Hematopoietic multipotent progenitor cell treated with erythropoietin and hydrocortisone succinate and interleukin-3 and kit ligand, for 17 days (in vitro differentiated cells): ENCODE results near the gene BRPF3.

ENCODE experiments used
- DNase-seq: peaks from one replicate; pipeline ENCODE4 v3.0.0-alpha.2; 2015; ENCODE audit warnings: low spot score

BRPF3 gene

GRCh38 chr6:36232172-36232571, 35.6 kb downstream of the BRPF3 start:
- no peak for DNase-seq

GRCh38 chr6:36235309-36235708, 38.8 kb downstream of the BRPF3 start:
- DNase-seq = peak; percentile 60

GRCh38 chr6:36235862-36236261, 39.3 kb downstream of the BRPF3 start:
- DNase-seq = no peak

- no peak for DNase-seq
Observed at GRCh38 chr6:36239774-36240173, 43.2 kb downstream of the BRPF3 start.

GRCh38 chr6:36241728-36242127, 45.2 kb downstream of the BRPF3 start:
- no peak for DNase-seq

- no peak for DNase-seq
Observed at GRCh38 chr6:36242161-36242560, 45.6 kb downstream of the BRPF3 start.

GRCh38 chr6:36242626-36243025, 46.1 kb downstream of the BRPF3 start:
- no peak for DNase-seq

GRCh38 chr6:36243562-36244212, 47.1 kb downstream of the BRPF3 start:
- no peak for DNase-seq

GRCh38 chr6:36244641-36245280, 48.2 kb downstream of the BRPF3 start:
- no peak for DNase-seq

- DNase-seq = peak; percentile 27
Observed at GRCh38 chr6:36245572-36246061, 49.1 kb downstream of the BRPF3 start.

- DNase-seq = no peak
Observed at GRCh38 chr6:36246506-36247268, 50.1 kb downstream of the BRPF3 start.

GRCh38 chr6:36247693-36248092, 51.1 kb downstream of the BRPF3 start:
- no peak for DNase-seq

- no peak for DNase-seq
Observed at GRCh38 chr6:36248980-36249379, 52.4 kb downstream of the BRPF3 start.

GRCh38 chr6:36249536-36249935, 53.0 kb downstream of the BRPF3 start:
- DNase-seq = no peak

- no peak for DNase-seq
Observed at GRCh38 chr6:36252005-36252404, 55.5 kb downstream of the BRPF3 start.

- peak; percentile 65 for DNase-seq
Observed at GRCh38 chr6:36263390-36264000, 67.0 kb downstream of the BRPF3 start.

- no peak for DNase-seq
Observed at GRCh38 chr6:36265744-36266143, 69.2 kb downstream of the BRPF3 start.

- DNase-seq = no peak
Observed at GRCh38 chr6:36266913-36267644, 70.5 kb downstream of the BRPF3 start.

- DNase-seq = no peak
Observed at GRCh38 chr6:36267731-36268477, 71.4 kb downstream of the BRPF3 start.

GRCh38 chr6:36268478-36269275, 72.1 kb downstream of the BRPF3 start:
- DNase-seq = no peak
